MG63 (cell line): Measurements from ENCODE around the gene REST. TPM values are rescaled to one million over a fixed set of nuclear protein-coding genes. Genes with fewer than 3 reads are reported as not detected.
"Not testable (repeated sequence)": the region's sequence is repeated elsewhere in the genome, so short reads cannot be mapped to it uniquely, and the experiment has no call there.

Experiments
- DNase-seq: peaks from one replicate; pipeline ENCODE4 v3.0.0-alpha.2; 2020
- H3K27me3 ChIP-seq: fragments of 250-450 bp; sonication (Bioruptor Pico); 2 replicates; pipeline ENCODE4 v1.5.1; 2020; ENCODE audit warnings: mild to moderate bottlenecking, moderate library complexity
- H3K36me3 ChIP-seq: fragments of 250-450 bp; sonication (Bioruptor Pico); 2 replicates; pipeline ENCODE4 v1.5.1; 2020; ENCODE audit warnings: mild to moderate bottlenecking, moderate library complexity
- H3K4me3 ChIP-seq: fragments of 250-450 bp; sonication (Bioruptor Pico); 2 replicates; pipeline ENCODE4 v1.5.1; 2020; ENCODE audit warnings: mild to moderate bottlenecking, moderate library complexity
- H3K9me3 ChIP-seq: fragments of 250-450 bp; sonication (Bioruptor Pico); 2 replicates; pipeline ENCODE4 v1.5.1; 2020; ENCODE audit warnings: mild to moderate bottlenecking, moderate library complexity
- total RNA-seq: library from RNA; depleted of rRNA; stranded (reverse); fragments of >200 nt; shearing (Covaris generic); gene quantifications from 2 replicates; pipeline ENCODE4 v1.2.3, GENCODE V29; 2014; ENCODE audit warnings: low replicate concordance; rRNA removed

The REST gene, protein sequence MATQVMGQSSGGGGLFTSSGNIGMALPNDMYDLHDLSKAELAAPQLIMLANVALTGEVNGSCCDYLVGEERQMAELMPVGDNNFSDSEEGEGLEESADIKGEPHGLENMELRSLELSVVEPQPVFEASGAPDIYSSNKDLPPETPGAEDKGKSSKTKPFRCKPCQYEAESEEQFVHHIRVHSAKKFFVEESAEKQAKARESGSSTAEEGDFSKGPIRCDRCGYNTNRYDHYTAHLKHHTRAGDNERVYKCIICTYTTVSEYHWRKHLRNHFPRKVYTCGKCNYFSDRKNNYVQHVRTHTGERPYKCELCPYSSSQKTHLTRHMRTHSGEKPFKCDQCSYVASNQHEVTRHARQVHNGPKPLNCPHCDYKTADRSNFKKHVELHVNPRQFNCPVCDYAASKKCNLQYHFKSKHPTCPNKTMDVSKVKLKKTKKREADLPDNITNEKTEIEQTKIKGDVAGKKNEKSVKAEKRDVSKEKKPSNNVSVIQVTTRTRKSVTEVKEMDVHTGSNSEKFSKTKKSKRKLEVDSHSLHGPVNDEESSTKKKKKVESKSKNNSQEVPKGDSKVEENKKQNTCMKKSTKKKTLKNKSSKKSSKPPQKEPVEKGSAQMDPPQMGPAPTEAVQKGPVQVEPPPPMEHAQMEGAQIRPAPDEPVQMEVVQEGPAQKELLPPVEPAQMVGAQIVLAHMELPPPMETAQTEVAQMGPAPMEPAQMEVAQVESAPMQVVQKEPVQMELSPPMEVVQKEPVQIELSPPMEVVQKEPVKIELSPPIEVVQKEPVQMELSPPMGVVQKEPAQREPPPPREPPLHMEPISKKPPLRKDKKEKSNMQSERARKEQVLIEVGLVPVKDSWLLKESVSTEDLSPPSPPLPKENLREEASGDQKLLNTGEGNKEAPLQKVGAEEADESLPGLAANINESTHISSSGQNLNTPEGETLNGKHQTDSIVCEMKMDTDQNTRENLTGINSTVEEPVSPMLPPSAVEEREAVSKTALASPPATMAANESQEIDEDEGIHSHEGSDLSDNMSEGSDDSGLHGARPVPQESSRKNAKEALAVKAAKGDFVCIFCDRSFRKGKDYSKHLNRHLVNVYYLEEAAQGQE
- 12.3 and 22.6 TPM in 2 replicates for total RNA-seq

GRCh38 chr4:56907489-56908205 lies at the start of gene REST:
Gene REST, plus strand, starts transcription at chr4:56907900. Its CDS starts 2,739 bp downstream, at chr4:56910639.
- Histone ChIP-seq H3K36me3 (peaks cover 5% of the 10 kb centered on the region; the same call in 1 of the 2 replicates), H3K9me3 (no peaks in the 10 kb centered on the region), H3K27me3 (no peaks in the 10 kb centered on the region), H3K4me3 (peak within 1 kb of the TSS; percentile 72)
- peak; percentile 60 for DNase-seq

DNA sequence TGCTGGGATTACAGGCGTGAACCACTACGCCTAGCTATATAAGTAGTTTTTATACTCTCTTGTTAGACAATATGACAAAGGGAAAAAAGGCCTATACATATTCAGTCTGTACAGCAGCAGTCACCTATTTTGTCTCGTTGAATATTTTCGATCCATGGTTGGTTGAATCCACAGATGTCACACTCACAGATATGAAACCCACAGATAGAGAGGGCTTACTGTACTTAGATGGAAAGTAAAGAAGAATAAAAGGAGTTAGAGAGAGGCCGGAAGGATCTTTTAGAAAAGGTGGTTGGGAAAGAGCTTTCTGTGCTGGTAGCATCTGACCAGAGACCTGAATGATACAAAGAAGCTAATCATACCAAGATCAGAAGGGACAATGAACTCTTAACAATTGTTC lies 47.9 kb upstream of the REST start:
- H3K36me3 ChIP-seq, result no peaks in the 10 kb centered on the region
- DNase-seq, result no peak
- no peaks in the 10 kb centered on the region for H3K27me3 ChIP-seq
- H3K9me3 ChIP-seq, result no peaks in the 10 kb centered on the region
- no peak overlapping the region for H3K4me3 ChIP-seq

DNA sequence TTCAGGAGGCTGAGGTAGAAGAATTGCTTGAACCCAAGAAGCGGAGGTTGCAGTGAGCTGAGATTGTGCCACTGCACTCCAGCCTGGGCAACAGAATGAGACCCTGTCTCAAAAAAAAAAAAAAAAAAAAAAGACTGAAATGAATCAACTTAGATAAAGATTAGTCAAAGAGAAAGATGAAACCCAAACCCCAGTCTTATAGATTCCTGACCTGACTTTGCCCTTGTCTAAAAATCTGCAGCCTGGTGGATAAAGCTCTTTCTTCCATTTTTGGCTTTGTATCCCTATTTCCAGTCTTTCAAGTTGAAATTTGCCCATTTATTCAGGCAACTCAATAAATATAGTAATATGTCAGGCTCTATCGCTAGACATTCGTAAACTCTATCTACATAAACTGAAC lies 46.9 kb upstream of the REST start:
- H3K27me3 ChIP-seq, result no peaks in the 10 kb centered on the region
- no peak for DNase-seq
- no peaks in the 10 kb centered on the region for H3K9me3 ChIP-seq
- H3K4me3 ChIP-seq, result no peak overlapping the region
- no peaks in the 10 kb centered on the region for H3K36me3 ChIP-seq

DNA sequence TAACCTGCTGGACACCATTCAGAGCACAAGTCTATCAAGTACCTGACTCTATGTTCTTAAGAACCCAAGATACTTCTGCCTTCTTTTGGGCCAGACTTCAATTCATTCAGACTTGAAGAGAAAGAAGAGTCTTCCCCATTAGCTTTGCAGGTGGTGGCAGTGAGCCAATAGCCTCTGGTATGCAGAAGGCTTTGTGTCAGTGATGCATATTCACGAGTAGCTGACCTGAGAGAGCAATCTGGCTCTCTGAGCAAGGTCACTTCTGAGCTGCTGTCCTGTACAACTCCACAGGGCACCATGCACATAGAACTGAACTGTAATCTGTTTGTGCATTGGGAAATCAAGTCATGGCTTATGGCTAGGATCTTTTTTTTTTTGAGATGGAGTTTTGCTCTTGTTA lies 46.3 kb upstream of the REST start:
- Histone ChIP-seq H3K36me3 (no peaks in the 10 kb centered on the region), H3K9me3 (no peaks in the 10 kb centered on the region), H3K4me3 (no peak overlapping the region), H3K27me3 (no peaks in the 10 kb centered on the region)
- DNase-seq, result no peak

DNA sequence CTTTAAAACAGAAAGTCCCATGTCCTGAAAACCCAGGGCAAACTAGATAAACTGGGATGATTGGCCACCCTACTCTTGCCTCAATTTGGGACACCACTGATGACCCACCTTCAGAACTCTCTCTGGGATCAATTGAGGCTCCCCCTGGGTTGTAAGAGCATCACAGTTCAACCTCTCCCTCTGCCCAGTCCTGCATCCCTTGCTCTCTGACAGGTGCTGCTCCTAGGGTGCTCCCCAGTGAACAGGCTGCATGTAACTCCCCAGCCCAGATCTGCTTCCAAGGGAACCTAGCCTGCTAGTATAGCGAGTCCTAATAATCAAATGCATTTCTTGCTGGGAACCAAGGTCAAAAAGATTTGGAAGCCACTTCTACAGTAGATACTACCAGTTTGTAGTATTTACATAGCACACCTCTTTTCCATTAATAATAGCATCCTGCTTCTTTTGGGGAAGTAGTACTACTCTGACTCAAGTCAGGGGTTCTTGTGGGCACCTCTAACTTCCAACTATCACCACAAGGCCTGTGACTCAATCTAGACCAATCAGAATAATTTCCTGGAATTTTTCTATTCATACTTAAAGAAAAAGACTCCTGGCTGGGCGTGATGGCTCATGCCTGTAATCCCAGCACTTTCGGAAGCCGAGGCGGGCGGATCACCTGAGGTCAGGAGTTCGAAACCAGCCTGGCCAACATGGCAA lies 44.1 kb upstream of the REST start:
- Histone ChIP-seq H3K4me3 (no peak overlapping the region), H3K9me3 (no peaks in the 10 kb centered on the region), H3K27me3 (no peaks in the 10 kb centered on the region), H3K36me3 (no peaks in the 10 kb centered on the region)
- DNase-seq, result no peak

- no peak overlapping the region for H3K4me3 ChIP-seq
- no peak for DNase-seq
- H3K9me3 ChIP-seq, result no peaks in the 10 kb centered on the region
- no peaks in the 10 kb centered on the region for H3K27me3 ChIP-seq
- no peaks in the 10 kb centered on the region for H3K36me3 ChIP-seq
Measured at GRCh38 chr4:56870946-56871345, 36.8 kb upstream of the REST start.

DNA sequence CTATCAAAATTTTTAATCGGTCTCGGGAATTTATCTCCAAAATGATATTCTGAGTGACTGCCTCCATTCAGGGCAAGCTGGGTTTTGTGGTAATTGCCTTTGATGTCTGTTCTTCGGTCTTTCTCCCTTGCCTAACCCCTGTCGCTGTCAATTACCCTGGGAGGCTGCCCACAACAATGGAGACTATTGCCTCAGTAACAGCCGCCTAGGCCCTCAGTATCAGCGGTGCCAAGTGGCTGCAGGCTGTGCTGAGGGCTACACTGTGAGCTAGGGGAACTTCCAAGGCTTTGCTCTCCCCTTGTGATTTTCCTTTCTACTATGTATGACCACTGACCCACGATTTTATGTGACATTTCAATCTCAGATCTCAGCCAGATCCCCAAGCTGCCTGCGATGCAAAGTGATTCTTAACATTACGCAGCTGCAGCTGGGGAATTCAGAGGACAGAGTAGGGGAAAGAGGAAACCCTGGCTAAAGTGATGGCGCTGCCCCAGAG lies 36.3 kb upstream of the REST start:
- no peak for DNase-seq
- no peaks in the 10 kb centered on the region for H3K9me3 ChIP-seq
- H3K27me3 ChIP-seq, result no peaks in the 10 kb centered on the region
- no peaks in the 10 kb centered on the region for H3K36me3 ChIP-seq
- no peak overlapping the region for H3K4me3 ChIP-seq

DNA sequence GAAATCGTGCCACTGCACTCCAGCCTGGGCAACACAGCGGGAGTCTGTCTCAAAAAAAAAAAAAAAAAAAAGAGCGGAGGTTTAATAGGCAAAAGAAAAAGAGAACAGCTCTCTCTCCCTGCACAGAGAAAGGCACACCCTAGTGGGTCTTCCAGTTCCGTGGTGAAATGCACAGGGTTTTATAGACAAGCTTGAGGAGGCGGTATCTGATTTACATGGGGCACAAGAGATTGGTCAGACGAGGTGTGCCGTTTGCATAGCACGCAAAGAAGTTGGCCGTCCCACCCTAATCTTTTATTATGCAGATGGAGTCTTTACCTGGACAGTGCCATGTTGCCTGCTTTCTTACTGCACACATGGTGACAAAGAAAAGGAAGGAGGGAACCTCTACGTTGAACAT lies 33.5 kb upstream of the REST start:
- Histone ChIP-seq H3K27me3 (no peaks in the 10 kb centered on the region), H3K9me3 (no peaks in the 10 kb centered on the region), H3K36me3 (no peaks in the 10 kb centered on the region), H3K4me3 (no peak overlapping the region)
- no peak for DNase-seq

DNA sequence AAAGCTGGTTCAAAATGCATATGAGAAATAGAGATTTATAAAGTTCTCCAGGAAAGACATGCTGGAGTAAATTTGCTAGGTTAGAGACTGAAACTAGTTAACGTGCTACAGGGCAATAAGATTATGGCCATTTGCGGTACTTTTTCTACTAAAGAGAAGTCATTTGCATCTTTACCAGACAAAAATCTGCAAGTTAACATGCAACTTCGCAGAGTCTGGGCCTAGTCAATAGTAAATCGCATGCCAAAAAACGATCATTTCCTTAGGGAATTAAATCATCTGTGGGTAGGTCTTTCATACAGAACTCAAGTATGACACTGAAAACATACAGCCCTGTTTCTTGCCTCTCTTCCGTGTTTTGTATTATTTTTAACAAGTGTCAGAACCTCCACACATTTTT lies 32.8 kb upstream of the REST start:
- DNase-seq, result no peak
- no peaks in the 10 kb centered on the region for H3K9me3 ChIP-seq
- no peaks in the 10 kb centered on the region for H3K27me3 ChIP-seq
- no peak overlapping the region for H3K4me3 ChIP-seq
- no peaks in the 10 kb centered on the region for H3K36me3 ChIP-seq

DNA sequence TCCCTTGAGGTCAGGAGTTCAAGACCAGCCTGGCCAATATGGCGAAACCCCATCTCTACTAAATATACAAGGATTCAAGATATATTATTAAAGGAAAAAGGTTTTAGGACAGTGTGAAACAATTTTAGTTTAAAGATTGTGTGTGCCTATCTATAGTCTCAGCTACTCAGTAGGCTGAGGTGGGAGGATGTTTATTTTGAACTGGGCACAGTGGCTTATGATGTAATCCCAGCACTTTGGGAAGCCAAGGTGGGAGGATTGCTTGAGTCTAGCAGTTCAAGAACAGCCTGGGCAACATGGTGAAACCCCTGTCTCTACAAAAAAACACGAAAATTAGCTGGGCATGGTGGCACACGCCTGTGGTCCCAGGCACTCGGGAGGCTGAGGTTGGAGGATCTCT lies 31.4 kb upstream of the REST start:
- Histone ChIP-seq H3K36me3 (no peaks in the 10 kb centered on the region), H3K9me3 (no peaks in the 10 kb centered on the region), H3K27me3 (no peaks in the 10 kb centered on the region), H3K4me3 (no peak overlapping the region)
- no peak for DNase-seq

- DNase-seq, result no peak
- no peaks in the 10 kb centered on the region for H3K9me3 ChIP-seq
- H3K27me3 ChIP-seq, result no peaks in the 10 kb centered on the region
- H3K4me3 ChIP-seq, result no peak overlapping the region
- H3K36me3 ChIP-seq, result no peaks in the 10 kb centered on the region
Measured at GRCh38 chr4:56879996-56880395, 27.7 kb upstream of the REST start.

DNA sequence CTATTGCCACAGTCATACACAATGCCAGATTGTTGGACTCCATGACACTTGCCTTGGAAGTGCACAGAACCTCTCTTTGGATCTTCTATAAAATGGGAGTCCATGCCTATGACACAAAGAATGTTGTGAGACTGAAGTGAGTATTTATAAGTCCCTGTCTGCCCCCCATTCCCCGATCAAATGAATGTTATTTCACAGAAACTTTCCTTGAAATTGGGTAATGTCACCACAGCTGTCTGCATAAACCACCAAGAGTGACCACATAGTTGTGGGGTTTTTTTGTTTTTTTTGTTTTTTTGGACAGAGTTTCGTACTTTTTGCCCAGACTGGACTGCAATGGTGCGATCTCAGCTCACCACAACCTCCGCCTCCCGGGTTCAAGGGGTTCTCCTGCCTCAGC lies 27.1 kb upstream of the REST start:
- DNase-seq, result no peak
- H3K36me3 ChIP-seq, result no peaks in the 10 kb centered on the region
- H3K27me3 ChIP-seq, result no peaks in the 10 kb centered on the region
- H3K4me3 ChIP-seq, result no peak overlapping the region
- H3K9me3 ChIP-seq, result no peaks in the 10 kb centered on the region

- not testable (repeated sequence) for H3K9me3 ChIP-seq, H3K4me3 ChIP-seq, DNase-seq, H3K27me3 ChIP-seq, H3K36me3 ChIP-seq
Measured at GRCh38 chr4:56884511-56884910, 23.2 kb upstream of the REST start.

GRCh38 chr4:56892691-56893090 lies 15.0 kb upstream of the REST start:
- Histone ChIP-seq H3K36me3 (no peaks in the 10 kb centered on the region), H3K9me3 (no peaks in the 10 kb centered on the region), H3K27me3 (no peaks in the 10 kb centered on the region), H3K4me3 (no peak overlapping the region)
- DNase-seq, result no peak

- not testable (repeated sequence) for H3K9me3 ChIP-seq, DNase-seq
Measured at GRCh38 chr4:56897842-56898241, 9.9 kb upstream of the REST start.

GRCh38 chr4:56900186-56900585 lies 7.5 kb upstream of the REST start:
- H3K4me3 ChIP-seq, H3K27me3 ChIP-seq, DNase-seq, H3K9me3 ChIP-seq, H3K36me3 ChIP-seq: not testable (repeated sequence)

More at GRCh38 chr4:56897842-56898241, 9.9 kb upstream of the REST start:
- H3K4me3 ChIP-seq, H3K36me3 ChIP-seq, H3K27me3 ChIP-seq: not testable (repeated sequence)
